Adrenal gland (tissue), 12 donors: ENCODE results near the gene PGC. TPM values are rescaled to one million over a fixed set of nuclear protein-coding genes. Genes with fewer than 3 reads are reported as not detected.

ENCODE experiments used
- DNase-seq, 7 donors: peaks; one replicate each; pipeline ENCODE4 v3.0.0-alpha.2; 2019 to 2020
- H3K27ac ChIP-seq, 5 donors: fragments of 200-600 bp; sonication (generic) in 4 of 5; 1 replicate in 3 of 5; 2 replicates in 2 of 5; pipeline versions ENCODE4 v1.5.1 to v1.8.0; 2016 to 2020; ENCODE audit warnings: mild to moderate bottlenecking in 1 of 5
- H3K27me3 ChIP-seq: fragments of 200-600 bp; 2 replicates; pipeline ENCODE4 v1.8.0; 2021
- H3K36me3 ChIP-seq, 2 donors: fragments of 200-600 bp; replicated peaks in 1 of 2; 1 replicate in 1 of 2; 2 replicates in 1 of 2; pipeline versions ENCODE4 v1.5.1 to v1.8.0; 2018 to 2022
- H3K4me1 ChIP-seq, 2 donors: fragments of 200-600 bp; replicated peaks in 1 of 2; 1 replicate in 1 of 2; 2 replicates in 1 of 2; pipeline versions ENCODE4 v1.5.1 to v1.8.0; 2018 to 2021
- H3K4me3 ChIP-seq, 4 donors: fragments of 200-600 bp; sonication (generic) in 3 of 4; one replicate each; pipeline ENCODE4 v1.5.1; 2016 to 2018
- H3K9me3 ChIP-seq, 3 donors: fragments of 200-600 bp; sonication (generic) in 1 of 3; replicated peaks in 1 of 3; 1 replicate in 2 of 3; 2 replicates in 1 of 3; pipeline versions ENCODE4 v1.5.1 to v1.8.0; 2016 to 2021
- CTCF ChIP-seq, 6 experiments: fragments of 450-650 bp in 4 of 6; fragments of 200-600 bp in 2 of 6; sonication (generic) in 1 of 6; IDR thresholded peaks; 1 replicate in 5 of 6; 2 replicates in 1 of 6; pipeline versions ENCODE4 v1.5.1 to v1.8.0; 2016 to 2021; ENCODE audit warnings: antibody characterized with exemption in 6 of 6, mild to moderate bottlenecking in 2 of 6, moderate library complexity in 1 of 6
- POLR2A ChIP-seq, 2 donors: fragments of 450-650 bp; IDR thresholded peaks; one replicate each; pipeline ENCODE4 v1.6.1; 2017; ENCODE audit warnings: antibody characterized with exemption in 2 of 2, mild to moderate bottlenecking in 2 of 2, moderate library complexity in 1 of 2
- WGBS, 4 donors: extraction: QIAGEN DNeasy Blood & Tissue Kit in 2 of 4; methylation state at CpG; one replicate each; pipeline versions ENCODE4 v1.1.5 to v1.1.7; 2013 to 2017; 5-methylcytosine and 5-hydroxymethylcytosine counted together
- intact Hi-C, 2 donors: fragments of 100-400 bp; cut with DNase I; formaldehyde crosslinking; loops; one replicate each; pipeline versions ENCODE4 v1.14.1 to v1.15.0; 2022 to 2023
- polyA plus RNA-seq, 3 donors: library from polyadenylated mRNA; stranded (reverse); fragments of 200-250 nt in 2 of 3; fragments of 350-450 nt in 1 of 3; fragmentation: Illumina TruSeq in 1 of 3; extraction: RNeasy Lipid Tissue Mini Kit (QIAGEN cat#74804) in 1 of 3; gene quantifications; one replicate each; pipeline ENCODE4 v1.2.3, GENCODE V29; 2013 to 2014
- total RNA-seq, 9 donors: library from RNA; depleted of rRNA in 4 of 9; stranded (reverse); fragments of >200 nt in 4 of 9; fragments of 120-200 nt in 1 of 9; fragmentation: NEBNext Ultra II Directional in 1 of 9; extraction: Animal tissue kit (Norgen Biotek cat#: 25700) in 1 of 9; gene quantifications; one replicate each; pipeline versions ENCODE4 v1.1.0 to v1.2.4, GENCODE V29; 2013 to 2023
- donor health status: healthy with polysubstance abuse.
- donor health status: Bipolar disorder and iron deficiency.
- donor health status: DM: yes; HTN: yes; CAD: no.
- donor health status: DM: no; HTN: no; CAD: no.
- donor health status: DM: no; HTN: no; CAD: no.
- donor health status: DM: yes; HTN: yes; CAD: no.

The PGC gene
- total and polyA plus RNA-seq, 12 donors: 0.57 to 1.6 (median 1.1) TPM; not detected in 8

- DNase-seq: no peak
- H3K36me3 ChIP-seq: no peaks in the 10 kb centered on the region
- peaks cover 22 to 50% of the 10 kb centered on the region in 2 donors for H3K4me1 ChIP-seq
- H3K27me3 ChIP-seq: no peaks in the 10 kb centered on the region
- H3K9me3 ChIP-seq: no peaks in the 10 kb centered on the region
- no peak overlapping the region for H3K4me3 ChIP-seq
- intact Hi-C loops: no loop called here
- TF ChIP-seq POLR2A (IDR thresholded peaks at IDR 0.05) (no peak), CTCF (IDR thresholded peaks at IDR 0.05) (no peak)
- 71 to 86% (median 84%) methylated on average over 7 of the region's 7 CpGs for WGBS, 4 donors
- H3K27ac ChIP-seq: no peak overlapping the region
Observed at GRCh38 chr6:41726876-41727275, 20.3 kb downstream of the PGC start.

- WGBS, 4 donors: 33 to 82% (median 61%) methylated on average over 6 to 13 of the region's 13 CpGs
- DNase-seq: peak in 1 of 7 donors; percentile 39
- peaks cover 22 to 42% of the 10 kb centered on the region in 2 donors for H3K4me1 ChIP-seq
- H3K27ac ChIP-seq: peak overlapping the region in 3 of 5 donors; percentile 60 to 89 (median 77)
- H3K4me3 ChIP-seq: no peak overlapping the region
- no peaks in the 10 kb centered on the region for H3K36me3 ChIP-seq
- no peaks in the 10 kb centered on the region for H3K27me3 ChIP-seq
- intact Hi-C loops: no loop called here
- peak in 1 of 6 experiments; percentile 2 for TF ChIP-seq CTCF (IDR thresholded peaks at IDR 0.05)
- TF ChIP-seq POLR2A (IDR thresholded peaks at IDR 0.05): no peak
- H3K9me3 ChIP-seq: no peaks in the 10 kb centered on the region
Observed at GRCh38 chr6:41724586-41725501, 22.4 kb downstream of the PGC start.

- H3K27ac ChIP-seq: peak overlapping the region in 3 of 5 donors; percentile 60 to 89 (median 77)
- DNase-seq: peak in 1 of 7 donors; percentile 38
- H3K27me3 ChIP-seq: no peaks in the 10 kb centered on the region
- H3K9me3 ChIP-seq: no peaks in the 10 kb centered on the region
- no peak overlapping the region for H3K4me3 ChIP-seq
- WGBS, 4 donors: 49 to 61% (median 57%) methylated on average over 7 of the region's 7 CpGs
- TF ChIP-seq POLR2A (IDR thresholded peaks at IDR 0.05): no peak
- no peak for TF ChIP-seq CTCF (IDR thresholded peaks at IDR 0.05)
- intact Hi-C loops: no loop called here
- H3K4me1 ChIP-seq: peaks cover 22 to 40% of the 10 kb centered on the region in 2 donors
- no peaks in the 10 kb centered on the region for H3K36me3 ChIP-seq
Observed at GRCh38 chr6:41724228-41724580, 23.0 kb downstream of the PGC start.

DNA sequence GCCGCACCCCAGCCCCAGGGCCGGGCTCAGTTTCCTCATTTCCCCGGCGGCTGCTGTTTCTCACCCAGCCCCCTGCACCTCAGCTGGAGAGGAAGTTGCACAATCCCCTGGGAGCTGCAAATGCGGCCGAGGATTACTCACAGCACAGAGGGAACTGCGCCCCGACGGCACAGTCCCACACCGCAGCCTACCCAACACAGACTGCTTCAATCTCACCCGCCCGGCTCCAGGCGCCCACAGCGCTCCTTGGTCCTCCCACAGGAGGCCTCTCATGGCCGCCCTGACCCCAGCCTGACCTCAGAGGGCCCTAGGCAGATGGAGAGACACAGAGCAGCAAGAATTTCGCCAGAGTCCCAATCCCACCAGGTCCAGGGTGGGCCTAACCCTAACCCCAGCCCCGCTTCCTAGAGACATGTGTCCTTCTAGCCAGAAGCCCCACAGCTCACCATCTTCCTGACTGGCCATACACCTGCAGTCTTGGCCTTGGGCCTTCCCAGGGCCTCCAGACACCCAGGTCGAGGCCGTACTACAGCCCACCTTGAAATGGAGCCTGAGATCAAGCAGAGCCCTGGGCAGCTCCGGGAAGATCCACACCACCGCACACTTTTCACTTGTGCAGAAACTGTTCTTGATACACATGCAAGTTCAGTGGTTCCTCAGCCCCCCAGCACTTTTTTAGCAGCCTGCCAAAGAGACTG is 23.5 kb downstream of the PGC start:
- no peaks in the 10 kb centered on the region for H3K36me3 ChIP-seq
- WGBS, 4 donors: 39 to 50% (median 43%) methylated on average over 18 to 21 of the region's 21 CpGs
- intact Hi-C loops: no loop called here
- peak overlapping the region; percentile 8 to 89 (median 60) for H3K27ac ChIP-seq
- peaks cover 22 to 39% of the 10 kb centered on the region in 2 donors for H3K4me1 ChIP-seq
- no peaks in the 10 kb centered on the region for H3K27me3 ChIP-seq
- TF ChIP-seq CTCF (IDR thresholded peaks at IDR 0.05): peak in 2 of 6 experiments; percentile 12 to 26
- TF ChIP-seq POLR2A (IDR thresholded peaks at IDR 0.05): peak in 1 of 2 donors; percentile 37
- no peaks in the 10 kb centered on the region for H3K9me3 ChIP-seq
- H3K4me3 ChIP-seq: no peak overlapping the region
- peak; percentile 75 to 91 (median 89) for DNase-seq
